ENCODE results near the gene KLHL17.

KLHL17 gene

GRCh38 chr1:960363-961131 is at the start of gene KLHL17:
Gene KLHL17, plus strand, starts transcription at chr1:960584. Its CDS starts 110 bp downstream, at chr1:960694.
- DNase-seq (ENCODE audit: low spot score): peak; percentile 91

GRCh38 chr1:910881-911721 is 49.3 kb upstream of the KLHL17 start:
- DNase-seq (ENCODE audit: low spot score): no peak

GRCh38 chr1:911875-912739 is 48.3 kb upstream of the KLHL17 start:
- no peak for DNase-seq (ENCODE audit: low spot score)

- DNase-seq (ENCODE audit: low spot score): no peak
These were observed 47.6 kb upstream of the KLHL17 start for GRCh38 chr1:912740-913301.

- no peak for DNase-seq (ENCODE audit: low spot score)
These were observed 46.8 kb upstream of the KLHL17 start for GRCh38 chr1:913491-914130.

- no peak for DNase-seq (ENCODE audit: low spot score)
These were observed 46.1 kb upstream of the KLHL17 start for GRCh38 chr1:914131-914890.

- no peak for DNase-seq (ENCODE audit: low spot score)
These were observed 45.5 kb upstream of the KLHL17 start for GRCh38 chr1:914891-915280.

- DNase-seq (ENCODE audit: low spot score): no peak
These were observed 44.9 kb upstream of the KLHL17 start for GRCh38 chr1:915295-916172.

- no peak for DNase-seq (ENCODE audit: low spot score)
These were observed 44.0 kb upstream of the KLHL17 start for GRCh38 chr1:916173-917075.

GRCh38 chr1:917076-917459 is 43.3 kb upstream of the KLHL17 start:
- DNase-seq (ENCODE audit: low spot score): no peak

GRCh38 chr1:917466-918091 is 42.8 kb upstream of the KLHL17 start:
- DNase-seq (ENCODE audit: low spot score): no peak

GRCh38 chr1:918353-918752 is 42.0 kb upstream of the KLHL17 start:
- no peak for DNase-seq (ENCODE audit: low spot score)

- no peak for DNase-seq (ENCODE audit: low spot score)
These were observed 41.5 kb upstream of the KLHL17 start for GRCh38 chr1:918843-919242.

GRCh38 chr1:919271-919872 is 41.0 kb upstream of the KLHL17 start:
- DNase-seq (ENCODE audit: low spot score): no peak

- no peak for DNase-seq (ENCODE audit: low spot score)
These were observed 40.4 kb upstream of the KLHL17 start for GRCh38 chr1:920010-920409.

GRCh38 chr1:920521-920920 is 39.9 kb upstream of the KLHL17 start:
- DNase-seq (ENCODE audit: low spot score): no peak

- peak; percentile 90 for DNase-seq (ENCODE audit: low spot score)
These were observed 39.2 kb upstream of the KLHL17 start for GRCh38 chr1:921011-921837.

All from AG08396 (cell line).